Activated CD8-positive, alpha-beta memory T cell treated with anti-CD3 and anti-CD28 coated beads, Interleukin-2, amount 10 ng/mL, durations not matched to agents 7 days and 5 days (primary cell): ENCODE data around the gene RFX2. TPM values are rescaled to one million over a fixed set of nuclear protein-coding genes. Genes with fewer than 3 reads are reported as not detected.

ENCODE experiments used
- ATAC-seq: fragments of 150-1000 bp; cut with Tn5 transposase; one replicate; pipeline ENCODE4 v1.10.0; 2021; ENCODE audit warnings: moderate library complexity
- CTCF ChIA-PET: fragments of 350-600 bp; sonication (Branson Sonifier 250); formaldehyde crosslinking; loops from one replicate; lab custom pipeline; 2021; ENCODE audit warnings: antibody characterized with exemption; lab: Charles Lee
- DNase-seq: peaks from one replicate; pipeline ENCODE4 v3.0.0-alpha.2; 2020
- H3K27ac Mint-ChIP-seq: one replicate; pipeline ENCODE4 v1.8.0; 2021; ENCODE audit warnings: mild to moderate bottlenecking, mixed read lengths
- H3K27me3 Mint-ChIP-seq: one replicate; pipeline ENCODE4 v1.8.0; 2021; ENCODE audit warnings: mixed read lengths
- H3K36me3 Mint-ChIP-seq: one replicate; pipeline ENCODE4 v1.8.0; 2021; ENCODE audit warnings: mild to moderate bottlenecking, mixed read lengths
- H3K4me1 Mint-ChIP-seq: one replicate; pipeline ENCODE4 v1.8.0; 2021; ENCODE audit warnings: mixed read lengths
- H3K4me3 Mint-ChIP-seq: one replicate; pipeline ENCODE4 v1.8.0; 2021; ENCODE audit warnings: mild to moderate bottlenecking, moderate library complexity, mixed read lengths
- H3K9me3 Mint-ChIP-seq: one replicate; pipeline ENCODE4 v1.8.0; 2022; ENCODE audit warnings: low read depth, mixed read lengths
- total RNA-seq, 2 experiments: library from RNA; stranded (reverse); gene quantifications; one replicate each; pipeline ENCODE4 v1.2.3, GENCODE V29; 2021

RFX2 gene
- total RNA-seq, 2 experiments from 2014 or later: 9.8 to 11.7 TPM

GRCh38 chr19:5943623-5944022 is 166.7 kb downstream of the RFX2 start:
- ATAC-seq (no peak), DNase-seq (no peak)
- Mint-ChIP-seq H3K36me3 (peaks cover 3% of the 10 kb centered on the region), H3K27ac (no peak overlapping the region), H3K27me3 (no peaks in the 10 kb centered on the region), H3K4me1 (peaks cover 12% of the 10 kb centered on the region), H3K9me3 (no peaks in the 10 kb centered on the region), H3K4me3 (no peak overlapping the region)
- CTCF ChIA-PET: no interaction called here

Other genes with a start within 250 kb of the RFX2 start
- not detected for gene FUT5, start 240.0 kb downstream of the RFX2 start, total RNA-seq
- gene NDUFA11, start 206.7 kb downstream of the RFX2 start, total RNA-seq: 100 to 1,000 TPM; 214 to 217 TPM
- 1 to 10 TPM; 5.1 to 7.0 TPM for gene VMAC, start 205.6 kb downstream of the RFX2 start, total RNA-seq
- 10 to 100 TPM in 1 of 2 experiments, 1 to 10 TPM in 1; 7.3 to 11.7 TPM for gene CAPS, start 196.2 kb downstream of the RFX2 start, total RNA-seq
- 100 to 1,000 TPM in 1 of 2 experiments, 10 to 100 TPM in 1; 97.8 to 108 TPM for gene RANBP3, start 132.4 kb downstream of the RFX2 start, total RNA-seq
- not detected for gene ACSBG2, start 25.2 kb upstream of the RFX2 start, total RNA-seq
- 10 to 100 TPM; 40.5 to 47.1 TPM for gene MLLT1, start 169.5 kb upstream of the RFX2 start, total RNA-seq
- gene ACER1, start 223.1 kb upstream of the RFX2 start, total RNA-seq: under 1 TPM in 1 of 2 experiments, not detected in 1; 0.26 TPM